ENCODE results near the gene TPSD1.

TPSD1 gene

DNA sequence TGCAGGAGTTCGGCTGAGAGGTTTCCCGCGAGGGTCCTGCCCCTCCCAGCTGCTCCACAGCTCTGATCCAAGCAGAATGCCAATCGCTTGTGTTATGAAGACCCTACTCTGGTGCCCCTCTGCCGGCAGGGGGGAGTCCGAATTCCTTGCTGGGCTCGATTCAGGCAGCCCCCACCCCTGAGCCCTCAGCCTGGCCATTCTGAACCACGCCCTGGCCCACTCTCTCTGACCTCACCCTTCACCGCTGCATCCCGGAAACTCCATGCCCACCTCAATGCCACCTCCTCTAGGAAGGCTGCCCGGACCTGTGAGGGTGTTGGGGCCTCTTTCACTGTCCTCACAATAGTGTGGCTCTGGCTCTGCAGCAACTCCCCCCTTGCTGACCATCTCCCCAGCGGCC, 45.7 kb downstream of the TPSD1 start:
- DNase-seq, result no peak

GRCh38 chr16:1305823-1306222, 50.0 kb downstream of the TPSD1 start:
- no peak for DNase-seq

- no peak for DNase-seq
These were observed 50.5 kb downstream of the TPSD1 start for GRCh38 chr16:1306334-1306733.

DNA sequence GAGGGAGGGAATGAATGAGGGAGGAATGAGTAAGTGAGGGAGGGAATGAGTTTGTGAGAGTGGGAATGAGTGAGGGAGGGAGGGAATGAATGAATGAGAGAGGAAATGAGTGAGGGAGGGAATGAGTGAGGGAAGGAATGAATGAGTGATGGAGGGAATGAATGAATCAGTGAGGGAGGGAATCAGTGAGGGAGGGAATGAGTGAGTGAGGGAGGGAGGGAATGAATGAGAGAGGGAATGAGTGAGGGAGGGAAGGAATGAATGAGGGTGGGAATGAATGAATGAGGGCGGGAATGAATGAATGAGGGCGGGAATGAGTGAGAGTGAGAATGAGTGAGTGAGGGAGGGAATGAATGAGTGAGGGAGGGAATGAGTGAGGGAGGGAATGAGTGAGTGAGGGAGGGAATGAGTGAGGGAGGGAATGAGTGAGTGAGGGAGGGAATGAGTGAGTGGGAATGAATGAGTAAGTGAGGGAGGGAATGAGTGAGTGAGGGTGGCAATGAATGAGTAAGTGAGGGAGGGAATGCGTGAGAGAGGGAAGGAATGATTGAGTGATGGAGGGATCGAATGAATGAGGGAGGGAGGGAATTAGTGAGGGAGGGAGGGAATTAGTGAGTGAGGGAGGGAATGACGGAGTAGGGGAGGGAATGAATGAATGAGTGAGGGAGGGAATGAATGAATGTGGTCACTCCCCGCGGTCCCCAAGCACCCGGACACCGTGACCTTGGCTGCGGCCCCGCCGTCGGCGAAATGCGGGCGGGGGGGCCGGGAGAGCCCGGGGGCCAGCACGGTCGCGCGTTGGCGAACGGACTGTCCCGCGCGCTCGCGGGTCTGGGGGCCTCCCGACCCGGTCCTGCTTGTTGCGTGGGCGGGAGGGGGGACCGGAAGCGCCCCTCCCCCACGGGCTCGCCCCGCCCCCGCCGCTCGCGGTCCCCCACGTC, 52.4 kb downstream of the TPSD1 start:
- DNase-seq, result no peak

Data from eye (tissue), 1 donor.